ENCODE results near the gene GPR156.

GPR156 gene

GRCh38 chr3:120137548-120137947, 147.5 kb downstream of the GPR156 start:
- in situ Hi-C loops (cut with HindIII; ENCODE audit: low sequenced_read_pairs): no loop called here

- in situ Hi-C loops (cut with HindIII; ENCODE audit: low sequenced_read_pairs): no loop called here
Measured at GRCh38 chr3:120130656-120131055, 154.4 kb downstream of the GPR156 start.

- in situ Hi-C loops (cut with HindIII; ENCODE audit: low sequenced_read_pairs): no loop called here
Measured at GRCh38 chr3:120129718-120130513, 155.1 kb downstream of the GPR156 start.

GRCh38 chr3:120129051-120129450, 156.0 kb downstream of the GPR156 start:
- in situ Hi-C loops (cut with HindIII; ENCODE audit: low sequenced_read_pairs): no loop called here

- in situ Hi-C loops (cut with HindIII; ENCODE audit: low sequenced_read_pairs): no loop called here
Measured at GRCh38 chr3:120125992-120126391, 159.0 kb downstream of the GPR156 start.

- in situ Hi-C loops (cut with HindIII; ENCODE audit: low sequenced_read_pairs): no loop called here
Measured at GRCh38 chr3:120119846-120120510, 165.0 kb downstream of the GPR156 start.
